Fibroblast of lung (primary cell): Measurements from ENCODE around the gene PTDSS2. TPM values are rescaled to one million over a fixed set of nuclear protein-coding genes. Genes with fewer than 3 reads are reported as not detected.
"Not testable (repeated sequence)": the region's sequence is repeated elsewhere in the genome, so short reads cannot be mapped to it uniquely, and the experiment has no call there.

Source experiments
- DNase-seq, 2 donors: peaks; one replicate each; pipeline versions ENCODE4 v3.0.0 to v3.0.0-alpha.2; 2010; ENCODE audit warnings: low read depth in 2 of 2
- H2AFZ ChIP-seq: 2 replicates; pipeline ENCODE4 v1.5.1; 2012; ENCODE audit warnings: low read length, control low read depth, inconsistent platforms
- H3K27ac ChIP-seq: 2 replicates; pipeline ENCODE4 v1.5.1; 2011; ENCODE audit warnings: low read length, control low read depth; ENCODE audit not compliant: insufficient read depth
- H3K27me3 ChIP-seq: 2 replicates; pipeline ENCODE4 v1.5.1; 2011; ENCODE audit warnings: mild to moderate bottlenecking, low read length; ENCODE audit not compliant: control insufficient read depth, insufficient read depth
- H3K36me3 ChIP-seq: 2 replicates; pipeline ENCODE4 v1.5.1; 2011; ENCODE audit warnings: low read length; ENCODE audit not compliant: control insufficient read depth, insufficient read depth
- H3K4me1 ChIP-seq: 2 replicates; pipeline ENCODE4 v1.5.1; 2011; ENCODE audit warnings: low read length; ENCODE audit not compliant: control insufficient read depth, insufficient read depth; ENCODE audit errors: extremely low read depth
- H3K4me2 ChIP-seq: 2 replicates; pipeline ENCODE4 v1.5.1; 2011; ENCODE audit warnings: low read length, control low read depth; ENCODE audit not compliant: insufficient read depth; ENCODE audit errors: extremely low read depth
- H3K4me3 ChIP-seq, 4 experiments: fragments of 200-600 bp in 1 of 4; sonication (generic) in 1 of 4; replicated peaks in 1 of 4; 2 replicates each; pipeline ENCODE4 v1.5.1; 2011 to 2016; ENCODE audit warnings: low read length in 4 of 4, low read depth in 3 of 4, mild to moderate bottlenecking in 3 of 4, control low read depth in 2 of 4, inconsistent platforms in 1 of 4, mixed read lengths in 1 of 4; ENCODE audit not compliant: insufficient read depth in 1 of 4; ENCODE audit errors: control extremely low read depth in 1 of 4
- H3K79me2 ChIP-seq: 2 replicates; pipeline ENCODE4 v1.5.1; 2012; ENCODE audit warnings: mild to moderate bottlenecking, low read length, inconsistent platforms; ENCODE audit not compliant: control insufficient read depth, insufficient read depth
- H3K9ac ChIP-seq: 2 replicates; pipeline ENCODE4 v1.5.1; 2011; ENCODE audit warnings: mild to moderate bottlenecking, low read length, control low read depth; ENCODE audit not compliant: insufficient read depth
- H3K9me3 ChIP-seq: 2 replicates; pipeline ENCODE4 v1.5.1; 2012; ENCODE audit warnings: low read depth, low read length; ENCODE audit not compliant: control insufficient read depth, insufficient read depth
- H4K20me1 ChIP-seq: 2 replicates; pipeline ENCODE4 v1.5.1; 2011; ENCODE audit warnings: low read length; ENCODE audit not compliant: control insufficient read depth, insufficient read depth; ENCODE audit errors: extremely low read depth
- EZH2 ChIP-seq: IDR thresholded peaks from 2 replicates; pipeline ENCODE4 v1.5.1; 2012; ENCODE audit warnings: low read length, control low read depth, mild to moderate bottlenecking; ENCODE audit errors: missing control alignments
- polyA plus RNA-seq, 2 donors: library from polyadenylated mRNA; depleted of rRNA in 1 of 2; stranded (reverse) in 1 of 2; unstranded in 1 of 2; fragments of >200 nt; gene quantifications; 2 replicates each; pipeline ENCODE4 v1.2.1, GENCODE V29; 2011 to 2012; ENCODE audit warnings: missing spikeins in 1 of 2
- total RNA-seq: library from RNA; depleted of rRNA; stranded (reverse); fragments of >200 nt; gene quantifications from 2 replicates; pipeline ENCODE4 v1.2.1, GENCODE V29; 2014
- TF ChIP-seq, protein P1 (sequence below), 2 donors: IDR thresholded peaks in 1 of 2; conservative IDR thresholded peaks in 1 of 2; 1 replicate in 1 of 2; 2 replicates in 1 of 2; pipeline ENCODE4 v1.5.1; 2011 to 2012; ENCODE audit warnings: low read length in 2 of 2, control low read depth in 1 of 2, inconsistent platforms in 1 of 2, low read depth in 1 of 2, mild to moderate bottlenecking in 1 of 2

Gene PTDSS2
- total and polyA plus RNA-seq, 2 donors (not counting 1 experiment from before 2014, with no cell fraction given): 17.4 to 36.7 TPM

DNA sequence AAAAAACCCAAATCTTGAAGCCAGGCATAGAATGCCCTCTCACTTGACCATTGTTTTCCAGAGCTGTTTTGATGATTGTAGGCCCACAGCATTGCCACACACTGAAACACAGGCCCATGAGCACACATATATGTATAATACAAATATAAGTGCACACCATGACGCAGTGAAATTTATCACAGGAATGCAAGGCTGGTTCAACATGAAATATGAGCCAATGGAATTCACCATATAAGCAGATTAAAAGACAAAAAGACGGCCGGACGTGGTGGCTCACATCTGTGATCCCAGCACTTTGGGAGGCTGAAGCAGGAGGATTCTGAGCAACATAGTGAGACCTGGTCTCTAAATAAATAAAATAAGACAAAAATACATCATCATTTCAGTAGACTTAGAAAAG, 66.3 kb downstream of the PTDSS2 start:
- Histone ChIP-seq H3K4me1 (peaks cover 2% of the 10 kb centered on the region), H2AFZ (no peak overlapping the region), H3K4me2 (no peak overlapping the region), H3K27me3 (no peaks in the 10 kb centered on the region), H3K27ac (no peak overlapping the region), H4K20me1 (no peaks in the 10 kb centered on the region), H3K4me3 (no peak overlapping the region), H3K9me3 (no peaks in the 10 kb centered on the region), H3K36me3 (peaks cover 2% of the 10 kb centered on the region), H3K79me2 (no peaks in the 10 kb centered on the region), H3K9ac (no peak overlapping the region)
- TF ChIP-seq, protein P1, sequence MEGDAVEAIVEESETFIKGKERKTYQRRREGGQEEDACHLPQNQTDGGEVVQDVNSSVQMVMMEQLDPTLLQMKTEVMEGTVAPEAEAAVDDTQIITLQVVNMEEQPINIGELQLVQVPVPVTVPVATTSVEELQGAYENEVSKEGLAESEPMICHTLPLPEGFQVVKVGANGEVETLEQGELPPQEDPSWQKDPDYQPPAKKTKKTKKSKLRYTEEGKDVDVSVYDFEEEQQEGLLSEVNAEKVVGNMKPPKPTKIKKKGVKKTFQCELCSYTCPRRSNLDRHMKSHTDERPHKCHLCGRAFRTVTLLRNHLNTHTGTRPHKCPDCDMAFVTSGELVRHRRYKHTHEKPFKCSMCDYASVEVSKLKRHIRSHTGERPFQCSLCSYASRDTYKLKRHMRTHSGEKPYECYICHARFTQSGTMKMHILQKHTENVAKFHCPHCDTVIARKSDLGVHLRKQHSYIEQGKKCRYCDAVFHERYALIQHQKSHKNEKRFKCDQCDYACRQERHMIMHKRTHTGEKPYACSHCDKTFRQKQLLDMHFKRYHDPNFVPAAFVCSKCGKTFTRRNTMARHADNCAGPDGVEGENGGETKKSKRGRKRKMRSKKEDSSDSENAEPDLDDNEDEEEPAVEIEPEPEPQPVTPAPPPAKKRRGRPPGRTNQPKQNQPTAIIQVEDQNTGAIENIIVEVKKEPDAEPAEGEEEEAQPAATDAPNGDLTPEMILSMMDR (conservative IDR thresholded peaks at IDR 0.05 in 1 of 2, IDR thresholded peaks at IDR 0.05 in 1 of 2; ENCODE audit: low read depth in 1 of 2, low read length in 2 of 2): no peak
- TF ChIP-seq EZH2: no peak
- no peak for DNase-seq

DNA sequence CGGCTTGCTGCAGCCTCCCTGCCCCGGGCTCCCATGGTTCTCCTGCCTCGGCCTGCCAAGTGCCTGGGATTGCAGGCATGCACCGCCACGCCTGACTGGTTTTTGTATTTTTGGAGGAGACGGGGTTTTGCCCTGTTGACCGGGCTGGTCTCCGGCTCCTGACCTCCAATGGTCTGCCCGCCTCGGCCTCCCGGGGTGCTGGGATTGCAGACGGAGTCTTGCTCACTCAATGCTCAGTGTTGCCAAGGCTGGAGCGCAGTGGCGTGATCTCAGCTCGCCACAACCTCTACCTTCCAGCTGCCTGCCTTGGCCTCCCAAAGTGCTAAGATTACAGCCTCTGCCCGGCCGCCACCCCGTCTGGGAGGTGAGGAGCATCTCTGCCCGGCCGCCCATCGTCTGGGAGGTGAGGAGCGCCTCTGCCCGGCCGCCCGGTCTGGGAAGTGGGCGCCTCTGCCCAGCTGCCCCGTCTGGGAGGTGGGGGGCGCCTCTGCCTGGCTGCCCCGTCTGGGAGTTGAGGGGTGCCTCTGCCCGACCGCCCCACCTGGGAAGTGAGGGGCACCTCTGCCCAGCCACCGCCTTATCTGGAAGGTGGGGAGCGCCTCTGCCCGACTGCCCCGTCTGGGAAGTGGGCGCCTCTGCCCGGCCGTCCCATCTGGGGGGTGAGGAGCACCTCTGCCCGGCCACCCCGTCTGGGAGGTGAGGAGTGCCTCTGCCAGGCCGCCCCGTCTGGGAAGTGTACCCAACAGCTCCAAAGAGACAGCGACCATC, 67.0 kb downstream of the PTDSS2 start:
- not testable (repeated sequence) for H3K79me2 ChIP-seq, H3K4me1 ChIP-seq, H3K36me3 ChIP-seq, H4K20me1 ChIP-seq, H3K27me3 ChIP-seq, H3K4me2 ChIP-seq, H2AFZ ChIP-seq, H3K9me3 ChIP-seq, H3K27ac ChIP-seq, H3K4me3 ChIP-seq, DNase-seq, H3K9ac ChIP-seq

DNA sequence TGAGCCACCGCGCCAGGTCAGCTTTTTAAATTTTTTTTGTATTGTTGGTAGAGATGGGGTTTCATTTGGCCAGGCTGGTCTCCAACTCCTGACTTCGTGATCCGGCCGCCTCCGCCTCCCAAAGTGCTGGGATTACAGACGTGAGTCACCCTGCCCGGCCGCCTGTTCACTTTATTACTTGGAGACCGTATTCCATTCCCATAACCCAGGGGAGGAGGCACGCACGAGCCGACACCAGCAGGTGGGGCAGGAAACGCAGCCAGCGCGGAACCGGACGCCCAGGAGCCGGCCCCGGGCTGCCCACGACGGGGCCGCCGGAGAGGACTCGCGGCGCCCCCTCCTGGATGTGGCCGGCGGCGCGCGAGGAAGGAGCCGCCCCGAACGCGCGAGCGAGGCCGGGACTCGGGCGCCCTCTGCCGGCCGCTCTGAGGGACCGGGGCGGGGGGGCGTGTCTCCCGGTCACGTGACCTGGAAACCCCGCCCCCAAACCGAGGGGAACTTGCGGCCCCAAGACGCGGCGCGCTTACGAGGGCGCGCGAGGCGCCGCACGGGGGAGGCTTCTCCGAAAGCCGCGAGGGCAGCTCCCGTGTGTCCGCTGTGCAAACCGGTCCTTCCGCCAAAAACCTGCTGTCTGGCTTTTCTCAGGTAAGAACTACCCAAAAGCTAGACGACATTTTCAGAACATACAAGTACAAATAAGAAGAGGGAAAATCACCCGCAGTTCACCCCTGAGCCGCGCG, 68.6 kb downstream of the PTDSS2 start:
- TF ChIP-seq, protein P1 (conservative IDR thresholded peaks at IDR 0.05 in 1 of 2, IDR thresholded peaks at IDR 0.05 in 1 of 2; ENCODE audit: low read depth in 1 of 2, low read length in 2 of 2): peak in 1 of 2 donors; percentile 72
- no peak for TF ChIP-seq EZH2
- no peaks in the 10 kb centered on the region for H4K20me1 ChIP-seq
- DNase-seq: peak; percentile 89 to 94
- no peaks in the 10 kb centered on the region for H3K79me2 ChIP-seq
- H3K4me1 ChIP-seq: peaks cover 2% of the 10 kb centered on the region
- H2AFZ ChIP-seq: no peak overlapping the region
- H3K9me3 ChIP-seq: no peaks in the 10 kb centered on the region
- H3K27me3 ChIP-seq: no peaks in the 10 kb centered on the region
- H3K4me3 ChIP-seq: peak overlapping the region in 3 of 4 experiments; percentile 6 to 46 (median 42)
- H3K4me2 ChIP-seq: peak overlapping the region; percentile 40
- no peaks in the 10 kb centered on the region for H3K36me3 ChIP-seq
- peak overlapping the region; percentile 61 for H3K27ac ChIP-seq
- no peak overlapping the region for H3K9ac ChIP-seq
